EH (cell line): ENCODE results near the gene PTBP3.

Experiments used
- DNase-seq: peaks from one replicate; pipeline ENCODE4 v3.0.0-alpha.2; 2015; ENCODE audit warnings: low read depth

Gene PTBP3

GRCh38 chr9:112360047-112360804 is 26.8 kb upstream of the PTBP3 start:
- DNase-seq, result peak; percentile 76

- no peak for DNase-seq
Measured at GRCh38 chr9:112355427-112355897, 22.0 kb upstream of the PTBP3 start.

DNA sequence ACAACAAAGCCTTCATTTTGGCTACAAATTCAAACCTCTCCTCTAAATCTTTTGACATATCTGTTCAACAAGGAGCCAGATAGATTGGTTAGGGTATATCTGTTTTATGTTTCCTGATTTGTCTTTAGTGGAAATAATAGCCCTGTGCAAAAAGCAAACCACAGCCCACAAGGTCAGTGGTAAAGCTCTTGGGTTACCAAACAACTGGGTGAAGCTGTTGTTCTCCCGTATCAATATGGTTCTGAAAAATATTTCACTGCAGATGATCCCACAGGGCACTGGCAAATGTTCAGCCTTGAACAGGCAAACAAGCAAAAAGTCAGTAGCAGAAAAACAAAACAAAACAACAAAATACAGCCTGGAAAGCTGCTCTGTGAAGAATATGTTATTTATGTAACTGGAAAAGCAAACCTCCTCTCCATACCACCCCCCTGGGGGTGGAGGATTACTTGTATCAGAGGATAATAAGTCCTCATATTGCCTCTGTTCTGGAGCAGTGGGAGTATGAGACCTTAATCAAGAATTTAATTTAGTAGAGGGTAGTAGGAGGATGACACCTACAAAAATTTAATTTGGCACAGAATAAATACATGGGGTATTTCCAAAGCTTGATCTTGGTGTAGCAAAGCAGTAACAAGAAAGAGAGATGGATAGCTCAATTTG is 20.8 kb upstream of the PTBP3 start:
- no peak for DNase-seq

DNA sequence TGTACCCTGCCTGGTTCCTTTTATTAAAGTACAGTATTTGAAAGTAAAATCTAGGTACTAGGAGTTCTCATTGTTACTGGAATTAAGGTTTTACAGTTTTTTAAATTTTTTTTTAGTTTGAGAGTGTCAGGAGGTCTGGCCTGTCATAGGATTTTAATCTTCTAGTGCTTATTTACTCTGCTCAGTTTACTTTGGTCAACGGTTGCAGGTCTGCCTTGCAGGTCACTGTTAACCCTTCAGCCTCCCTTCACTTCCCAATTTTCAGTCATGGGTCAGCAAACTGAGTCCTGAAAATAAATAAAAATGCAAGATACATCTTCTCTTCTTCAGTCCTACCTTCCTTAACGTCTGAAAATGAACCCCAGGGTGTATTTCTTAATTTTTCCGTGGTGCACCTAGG is 18.8 kb upstream of the PTBP3 start:
- no peak for DNase-seq

DNA sequence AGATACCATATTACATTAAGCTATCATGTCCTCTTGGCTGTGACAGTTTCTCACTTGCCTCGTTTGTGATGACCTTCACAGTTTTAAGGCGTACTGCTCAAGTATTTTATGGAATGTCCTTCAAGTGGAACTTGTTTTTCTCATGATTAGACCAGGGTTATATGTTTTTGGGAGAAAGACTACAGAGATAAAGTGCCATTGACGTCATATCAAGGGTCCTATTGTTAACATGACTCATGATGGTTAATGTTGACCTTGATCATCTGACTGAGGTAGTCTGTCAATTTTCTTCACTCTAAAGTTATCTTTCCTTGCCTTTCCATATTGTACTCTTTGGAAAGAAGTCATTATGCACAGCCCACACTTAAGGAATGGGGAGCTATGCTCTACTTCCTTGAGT is 17.8 kb upstream of the PTBP3 start:
- DNase-seq, result no peak

- no peak for DNase-seq
Measured at GRCh38 chr9:112349008-112349333, 15.6 kb upstream of the PTBP3 start.

DNA sequence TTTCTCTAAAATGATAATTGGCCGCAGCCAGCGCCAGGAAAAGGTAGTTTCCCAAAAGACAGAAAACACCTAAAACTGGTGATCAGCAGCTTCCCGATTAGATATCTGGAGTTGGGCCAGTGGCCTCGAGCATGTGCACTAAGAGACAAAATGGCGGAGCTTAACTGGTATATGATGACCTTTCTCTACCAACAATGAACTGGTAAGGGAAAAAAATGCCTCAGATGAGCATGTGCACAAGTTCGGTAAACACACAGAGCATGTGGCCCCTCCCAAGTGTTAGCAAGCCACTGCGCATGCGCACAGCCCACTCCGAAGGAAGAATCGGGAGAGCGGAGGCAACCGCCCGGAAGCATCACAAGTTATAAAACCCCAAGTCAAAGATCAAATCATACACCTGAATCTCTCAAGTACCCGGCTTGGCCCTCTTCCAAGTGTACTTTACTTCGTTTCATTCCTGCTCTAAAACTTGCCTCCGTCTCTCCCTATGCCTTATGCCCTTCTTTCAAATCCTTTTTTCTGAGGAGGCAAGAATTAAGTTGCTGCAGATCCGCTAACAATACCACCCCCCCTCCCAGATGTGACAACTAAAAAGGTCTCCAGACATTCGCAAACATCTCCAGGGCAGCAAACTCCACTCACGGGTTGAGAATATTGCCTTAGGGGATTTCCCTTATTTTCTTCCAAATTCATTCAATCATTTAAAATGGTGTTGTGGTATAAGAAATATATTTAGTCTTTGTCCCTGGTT is 15.0 kb upstream of the PTBP3 start:
- DNase-seq, result peak; percentile 62

- peak; percentile 84 for DNase-seq
Measured at GRCh38 chr9:112341730-112342129, 8.3 kb upstream of the PTBP3 start.

DNA sequence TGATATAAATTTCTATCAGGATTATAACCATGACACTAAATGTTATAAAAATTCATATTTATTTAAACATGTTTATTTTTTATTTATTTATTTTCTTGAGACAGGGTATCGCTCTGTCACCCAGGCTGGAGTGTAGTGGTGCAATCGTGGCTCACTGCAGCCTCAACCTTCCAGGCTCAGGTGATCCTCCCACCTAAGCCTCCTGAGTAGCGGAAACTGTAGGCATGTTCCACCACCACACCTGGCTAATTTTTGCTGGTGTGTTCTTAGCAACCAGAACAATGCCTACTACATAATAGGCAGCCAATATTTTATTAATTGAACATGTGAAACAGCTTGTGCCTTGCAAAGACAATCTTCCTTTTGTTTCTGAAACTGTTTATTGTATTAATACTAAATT is 6.5 kb upstream of the PTBP3 start:
- no peak for DNase-seq

- DNase-seq, result peak; percentile 90
Measured at GRCh38 chr9:112338561-112338960, 5.1 kb upstream of the PTBP3 start.

DNA sequence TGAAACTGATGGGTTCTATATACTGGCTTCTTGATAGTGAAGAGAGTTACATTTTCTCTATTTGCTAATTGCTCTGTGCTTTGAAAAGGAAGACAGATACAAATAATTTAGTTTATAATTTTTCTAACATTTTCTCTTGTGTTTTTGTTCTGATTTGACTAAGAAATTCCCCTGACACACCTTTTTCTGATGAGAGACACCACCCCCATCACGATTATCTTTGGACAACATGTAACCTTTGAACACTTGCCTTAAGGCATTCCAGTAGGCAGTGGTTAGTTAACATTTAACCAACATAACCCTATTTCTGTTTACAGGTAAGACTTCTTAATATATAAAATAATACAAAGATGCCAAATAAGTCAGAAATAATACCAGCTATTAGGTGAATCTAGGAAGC is 4.1 kb upstream of the PTBP3 start:
- DNase-seq, result no peak

DNA sequence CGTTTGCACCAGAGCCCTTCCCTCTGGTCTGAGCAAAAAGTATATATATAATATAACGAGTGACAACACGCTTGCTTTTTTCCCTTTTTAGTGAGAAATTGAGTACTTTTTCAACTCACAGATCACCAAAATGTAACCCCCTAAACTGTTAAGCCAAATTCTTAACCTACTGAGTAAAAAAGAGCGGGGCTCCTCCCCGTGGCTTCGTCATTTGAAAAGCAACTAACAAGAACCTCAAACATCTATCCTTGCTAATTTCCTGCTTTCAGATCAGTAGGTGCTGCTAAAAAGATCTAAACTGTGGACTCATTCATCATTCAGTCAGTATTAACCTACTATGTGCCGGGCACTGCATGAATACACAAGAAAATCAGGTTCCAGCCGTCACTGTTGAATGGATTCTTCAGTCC is 1.0 kb upstream of the PTBP3 start:
- DNase-seq, result peak; percentile 43

DNA sequence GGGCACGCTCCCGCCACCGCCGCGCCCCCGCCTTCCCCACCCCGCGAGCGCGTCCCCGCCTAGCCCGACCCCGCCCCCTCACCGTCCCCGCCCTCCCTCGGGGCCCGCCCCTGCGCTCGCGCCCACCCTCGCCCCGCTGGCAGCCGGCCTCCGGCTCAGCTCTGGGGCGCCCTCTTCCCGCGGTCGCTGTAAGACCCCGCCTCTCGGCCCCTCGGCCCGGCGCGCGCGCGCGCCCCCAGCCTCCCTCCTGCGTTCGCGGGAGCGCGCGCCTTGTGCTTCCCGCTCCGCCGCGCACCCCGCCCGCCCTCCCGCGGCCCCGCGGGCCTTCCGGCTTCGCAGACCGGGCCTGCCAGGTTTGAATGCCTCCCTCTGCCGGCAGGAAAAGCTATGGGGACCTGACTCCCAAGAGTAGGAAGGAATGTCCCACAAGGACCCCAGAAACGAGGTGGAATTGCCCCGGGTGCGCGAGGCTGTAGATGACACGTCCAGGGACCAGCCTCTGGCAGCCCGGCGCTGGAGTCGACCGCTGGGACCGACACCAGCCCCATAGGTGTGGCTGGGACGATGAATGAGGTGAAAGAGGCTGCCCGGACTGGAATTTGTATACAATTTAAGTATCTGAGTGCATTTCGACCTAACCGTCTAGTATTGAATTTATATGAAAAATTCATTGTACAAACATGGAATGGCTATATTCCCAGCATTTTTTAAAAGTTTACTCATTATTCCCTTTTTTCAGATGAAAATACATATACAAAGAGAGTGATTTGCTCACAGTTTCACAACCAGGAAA is 416 bp upstream of the PTBP3 start:
- DNase-seq, result peak; percentile 94

DNA sequence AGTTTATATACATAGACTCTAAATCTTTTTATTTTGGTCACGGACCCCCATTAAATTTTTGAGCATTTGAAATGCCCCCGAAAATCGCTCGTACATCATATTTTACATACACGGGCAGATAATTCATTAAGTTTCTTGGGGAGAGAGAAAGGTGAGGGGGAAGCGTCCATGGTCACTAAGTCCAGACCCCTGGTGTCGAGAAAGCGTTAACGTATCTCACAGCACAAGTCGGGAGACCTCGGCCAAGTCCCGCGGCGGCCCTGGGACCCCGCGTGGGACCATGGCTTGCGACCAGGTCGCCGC is 794 bp downstream of the PTBP3 start:
- no peak for DNase-seq

DNA sequence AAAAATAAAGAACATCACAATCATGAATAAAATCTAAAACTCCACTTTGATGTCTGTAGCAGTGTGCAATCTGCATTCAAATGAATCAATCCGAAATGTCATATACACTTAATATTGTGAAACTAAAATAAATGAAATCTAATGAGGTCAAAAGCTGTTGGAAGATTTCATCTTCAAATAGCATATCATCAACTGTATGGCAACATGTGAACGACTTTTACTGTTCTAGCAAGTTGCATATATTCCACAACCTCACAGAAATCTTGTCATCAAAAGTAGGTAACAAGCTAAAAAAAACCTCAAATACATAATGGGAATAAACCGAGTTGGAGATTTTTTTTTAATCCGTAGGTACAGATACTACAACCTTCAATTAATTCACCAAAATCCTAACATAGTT is 1.2 kb downstream of the PTBP3 start:
- peak; percentile 16 for DNase-seq

GRCh38 chr9:112331674-112331952 is 1.8 kb downstream of the PTBP3 start:
- no peak for DNase-seq

- DNase-seq, result no peak
Measured at GRCh38 chr9:112328545-112328944, 4.9 kb downstream of the PTBP3 start.

DNA sequence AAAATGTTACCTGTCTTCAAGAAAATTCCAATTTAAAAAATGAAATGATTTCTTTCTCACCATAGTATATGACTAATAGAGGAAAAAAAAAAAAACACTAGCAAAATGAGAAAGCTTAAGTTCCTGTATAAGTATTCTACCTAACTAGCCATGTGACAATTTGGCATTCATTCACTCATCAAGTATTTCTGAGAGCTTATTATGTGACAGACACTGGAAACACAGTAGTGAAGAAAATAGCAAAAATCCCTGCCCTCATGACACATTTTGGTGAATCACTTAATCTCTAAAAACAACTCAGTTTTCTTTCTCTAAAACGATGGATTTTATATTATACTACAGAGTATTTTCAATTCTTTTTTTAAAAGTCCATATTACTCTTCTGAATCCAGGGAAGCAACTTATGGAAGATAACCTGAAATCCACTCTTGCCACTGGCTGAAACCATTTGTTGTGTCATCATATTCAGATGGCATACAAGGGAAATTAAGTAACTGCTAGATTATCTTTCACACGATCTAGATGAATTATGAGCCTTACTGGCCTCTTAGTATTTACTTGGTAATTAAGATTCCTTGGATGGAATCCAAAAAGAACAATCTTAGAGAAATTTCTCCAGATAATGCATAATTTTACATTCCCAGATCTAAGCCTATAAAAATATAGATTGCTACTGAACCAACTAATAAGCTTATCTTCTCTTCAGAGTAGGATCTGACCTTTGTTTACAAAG is 5.5 kb downstream of the PTBP3 start:
- DNase-seq, result peak; percentile 36

- no peak for DNase-seq
Measured at GRCh38 chr9:112326194-112326593, 7.2 kb downstream of the PTBP3 start.

DNA sequence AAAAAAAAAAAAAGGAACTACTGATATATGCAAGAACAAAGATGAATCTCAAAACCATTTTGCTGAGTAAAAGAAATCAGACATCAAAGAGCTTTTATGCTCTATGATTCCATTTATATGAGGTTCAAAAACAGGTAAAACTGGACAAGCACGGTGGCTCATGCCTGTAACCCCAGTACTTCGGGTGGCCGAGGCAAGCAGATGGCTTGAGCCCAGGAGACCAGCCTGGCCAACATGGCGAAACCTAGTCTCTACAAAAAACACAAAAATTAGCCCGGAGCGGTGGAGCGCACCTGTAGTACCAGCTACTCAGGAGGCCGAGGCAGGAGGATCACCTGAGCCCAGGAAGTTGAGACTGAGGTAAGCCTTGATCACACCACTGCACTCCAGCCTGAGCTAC is 7.8 kb downstream of the PTBP3 start:
- no peak for DNase-seq

DNA sequence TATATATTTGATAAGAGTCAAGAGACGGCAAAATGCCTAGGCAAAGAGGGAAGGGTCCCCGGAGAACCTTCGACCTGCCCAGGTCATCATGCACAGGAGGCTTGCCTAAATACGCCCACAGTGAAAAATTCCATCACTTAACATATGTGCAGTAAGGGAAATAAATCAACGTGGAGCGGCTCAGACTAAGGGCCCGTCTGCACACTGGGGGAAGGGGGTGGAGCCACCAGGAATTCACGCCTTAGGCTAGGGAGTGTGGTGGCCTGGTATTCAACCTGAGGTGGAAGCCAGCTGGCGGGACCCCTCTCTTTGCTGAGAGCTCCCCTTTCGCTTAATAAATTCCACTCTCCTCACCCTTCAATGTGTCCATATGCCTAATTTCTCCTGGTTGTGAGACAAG is 8.3 kb downstream of the PTBP3 start:
- no peak for DNase-seq

GRCh38 chr9:112323378-112323854 is 10.0 kb downstream of the PTBP3 start:
- DNase-seq, result no peak
